Left hindlimb (tissue), 1 donor: Measurements from ENCODE around the gene COLEC12.

Experiments
- DNase-seq: peaks from one replicate; pipeline ENCODE4 v3.0.0-alpha.2; 2018

Gene COLEC12

GRCh38 chr18:267688-268552, 232.6 kb downstream of the COLEC12 start, which contains the start of gene THOC1:
TSS of gene THOC1 (minus strand) at chr18:268047. CDS start at chr18:268019, 28 bp downstream.
- DNase-seq = peak; percentile 94

- no peak for DNase-seq
Observed at GRCh38 chr18:267380-267687, 233.2 kb downstream of the COLEC12 start.
